DOHH2 (cell line): ENCODE results near the gene TRERF1.

Experiments
- H3F3A ChIP-seq: fragments of 200-600 bp; sonication (generic), shearing (Covaris generic); 2 replicates; pipeline ENCODE4 v1.6.0; 2016; ENCODE audit warnings: antibody characterized with exemption, mild to moderate bottlenecking; ENCODE audit not compliant: control insufficient read depth, insufficient read depth
- H3K27ac ChIP-seq: fragments of 200-600 bp; sonication (generic); 2 replicates; pipeline ENCODE4 v1.5.1; 2014; ENCODE audit warnings: low read depth, mild to moderate bottlenecking, low read length, moderate library complexity
- H3K27me3 ChIP-seq: fragments of 200-600 bp; sonication (generic); 2 replicates; pipeline ENCODE4 v1.6.1; 2014; ENCODE audit warnings: mild to moderate bottlenecking, low read length, mixed read lengths; ENCODE audit not compliant: control insufficient read depth
- H3K36me3 ChIP-seq: fragments of 200-600 bp; sonication (generic); 2 replicates; pipeline ENCODE4 v1.6.1; 2014; ENCODE audit warnings: mild to moderate bottlenecking, low read length, moderate library complexity, mixed read lengths; ENCODE audit not compliant: control insufficient read depth
- H3K4me1 ChIP-seq: fragments of 200-600 bp; sonication (generic); 2 replicates; pipeline ENCODE4 v1.6.1; 2014; ENCODE audit warnings: mild to moderate bottlenecking, low read length, mixed read lengths; ENCODE audit not compliant: control insufficient read depth
- H3K4me2 ChIP-seq: fragments of 200-600 bp; sonication (generic); 2 replicates; pipeline ENCODE4 v1.6.0; 2014; ENCODE audit warnings: mild to moderate bottlenecking, low read length, moderate library complexity
- H3K4me3 ChIP-seq: fragments of 200-600 bp; sonication (generic); 2 replicates; pipeline ENCODE4 v1.5.1; 2014; ENCODE audit warnings: mild to moderate bottlenecking, low read length, mixed read lengths
- H3K79me2 ChIP-seq: fragments of 200-600 bp; sonication (generic); 2 replicates; pipeline ENCODE4 v1.6.1; 2014; ENCODE audit warnings: mild to moderate bottlenecking, low read length, mixed read lengths; ENCODE audit not compliant: control insufficient read depth
- H3K9me2 ChIP-seq: fragments of 200-600 bp; sonication (generic); replicated peaks from 2 replicates; pipeline ENCODE4 v1.6.1; 2014; ENCODE audit warnings: mild to moderate bottlenecking, low read length, mixed read lengths; ENCODE audit not compliant: control insufficient read depth
- H3K9me3 ChIP-seq: fragments of 200-600 bp; sonication (generic); 2 replicates; pipeline ENCODE4 v1.6.1; 2014; ENCODE audit warnings: antibody characterized with exemption, low read length, mixed read lengths; ENCODE audit not compliant: control insufficient read depth, insufficient read depth
- H4K20me1 ChIP-seq: fragments of 200-600 bp; sonication (generic); 2 replicates; pipeline ENCODE4 v1.6.0; 2014; ENCODE audit warnings: low read depth, mild to moderate bottlenecking, antibody characterized with exemption, low read length, moderate library complexity; ENCODE audit not compliant: control insufficient read depth, insufficient read depth
- CTCF ChIP-seq: fragments of 200-600 bp; sonication (generic); IDR thresholded peaks from one replicate; pipeline ENCODE4 v1.5.1; 2014; ENCODE audit warnings: antibody characterized with exemption, mild to moderate bottlenecking, low read depth, low read length; ENCODE audit not compliant: poor library complexity, severe bottlenecking
- EZH2phosphoT487 ChIP-seq: fragments of 200-600 bp; sonication (generic); IDR thresholded peaks from 2 replicates; pipeline ENCODE4 v1.6.1; 2017; ENCODE audit warnings: borderline replicate concordance, mild to moderate bottlenecking, antibody characterized with exemption, low read length, moderate library complexity, mixed read lengths

Gene TRERF1

GRCh38 chr6:42440027-42440426 lies 11.7 kb downstream of the TRERF1 start:
- H3K9me3 ChIP-seq: 0 out of 2 replicates have a peak, but pooled peaks cover 3% of the 10 kb centered on the region
- H4K20me1 ChIP-seq: no peaks in the 10 kb centered on the region
- H3K4me3 ChIP-seq: no peak overlapping the region
- no peaks in the 10 kb centered on the region for H3K27me3 ChIP-seq
- peaks cover 89% of the 10 kb centered on the region for H3K79me2 ChIP-seq
- peaks cover 43% of the 10 kb centered on the region for H3K4me1 ChIP-seq
- H3K36me3 ChIP-seq: peaks cover 21% of the 10 kb centered on the region
- H3K27ac ChIP-seq: no peak overlapping the region
- no peak overlapping the region for H3K4me2 ChIP-seq
- H3F3A ChIP-seq: no peaks in the 10 kb centered on the region
- no peaks in the 10 kb centered on the region for H3K9me2 ChIP-seq
- TF ChIP-seq EZH2phosphoT487 (no peak), CTCF (no peak)

DNA sequence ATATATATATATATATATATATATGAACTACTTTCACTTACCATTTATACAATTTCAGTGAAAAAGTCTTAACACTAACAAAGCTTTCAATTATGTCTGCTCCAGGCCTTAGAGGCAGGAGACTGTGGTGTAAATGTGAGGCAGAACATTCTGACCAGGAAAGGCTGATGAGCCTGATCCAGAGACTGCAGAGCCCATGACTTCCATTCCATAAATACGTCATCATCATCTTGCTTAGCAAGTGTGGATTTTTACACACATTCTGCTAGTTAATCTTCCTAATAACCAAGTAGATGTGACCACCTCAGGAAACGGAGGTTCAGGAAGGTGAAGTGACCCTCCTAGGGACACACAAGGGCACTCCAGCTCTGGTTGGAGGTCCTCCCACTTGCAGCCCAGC lies 14.9 kb downstream of the TRERF1 start:
- TF ChIP-seq EZH2phosphoT487 (no peak), CTCF (no peak)
- Histone ChIP-seq H3F3A (no peaks in the 10 kb centered on the region), H3K4me2 (no peak overlapping the region), H3K79me2 (peaks cover 84% of the 10 kb centered on the region), H3K27ac (no peak overlapping the region), H3K9me2 (no peaks in the 10 kb centered on the region), H3K4me1 (peaks cover 19% of the 10 kb centered on the region), H3K4me3 (no peak overlapping the region), H3K36me3 (peaks cover 29% of the 10 kb centered on the region), H3K9me3 (peaks cover 12% of the 10 kb centered on the region; the same call in 1 of the 2 replicates), H4K20me1 (no peaks in the 10 kb centered on the region), H3K27me3 (no peaks in the 10 kb centered on the region)

DNA sequence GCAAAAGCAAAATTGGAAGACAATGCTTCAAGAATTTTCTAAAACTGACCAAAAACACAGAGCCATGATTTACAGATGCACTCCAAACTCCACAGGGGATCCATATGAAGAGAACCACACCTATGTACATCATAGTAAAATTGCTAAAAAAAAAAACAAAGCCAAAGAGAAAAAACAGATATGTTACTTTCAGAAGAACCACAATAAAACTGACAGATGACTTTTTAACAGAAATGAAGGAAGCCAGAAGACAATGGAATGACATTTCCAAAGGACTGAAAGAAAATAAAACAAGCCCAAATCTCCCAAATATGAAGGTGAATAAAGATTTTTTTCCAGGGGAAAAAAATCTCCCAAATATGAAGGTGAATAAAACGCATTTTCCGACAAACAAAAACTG lies 17.5 kb downstream of the TRERF1 start:
- no peak overlapping the region for H3K4me3 ChIP-seq
- TF ChIP-seq CTCF: no peak
- no peak for TF ChIP-seq EZH2phosphoT487
- H4K20me1 ChIP-seq: no peaks in the 10 kb centered on the region
- no peaks in the 10 kb centered on the region for H3K9me2 ChIP-seq
- peaks cover 32% of the 10 kb centered on the region for H3K36me3 ChIP-seq
- H3K9me3 ChIP-seq: peaks cover 12% of the 10 kb centered on the region; the same call in 1 of the 2 replicates
- H3K27ac ChIP-seq: no peak overlapping the region
- no peaks in the 10 kb centered on the region for H3K27me3 ChIP-seq
- no peak overlapping the region for H3K4me2 ChIP-seq
- no peaks in the 10 kb centered on the region for H3F3A ChIP-seq
- peaks cover 73% of the 10 kb centered on the region for H3K79me2 ChIP-seq
- H3K4me1 ChIP-seq: peaks cover 3% of the 10 kb centered on the region

- Histone ChIP-seq H3K27ac (no peak overlapping the region), H4K20me1 (peaks cover 4% of the 10 kb centered on the region; the same call in 1 of the 2 replicates), H3K4me2 (no peak overlapping the region)
Observed at GRCh38 chr6:42433409-42433808, 18.3 kb downstream of the TRERF1 start.

More at GRCh38 chr6:42433409-42433808, 18.3 kb downstream of the TRERF1 start:
- H3K4me3 ChIP-seq: no peak overlapping the region
- peaks cover 12% of the 10 kb centered on the region; the same call in 1 of the 2 replicates for H3K9me3 ChIP-seq
- H3K79me2 ChIP-seq: peaks cover 72% of the 10 kb centered on the region
- H3K4me1 ChIP-seq: peaks cover 11% of the 10 kb centered on the region
- no peaks in the 10 kb centered on the region for H3K27me3 ChIP-seq
- no peaks in the 10 kb centered on the region for H3F3A ChIP-seq
- TF ChIP-seq CTCF (no peak), EZH2phosphoT487 (no peak)
- no peaks in the 10 kb centered on the region for H3K9me2 ChIP-seq
- H3K36me3 ChIP-seq: peaks cover 37% of the 10 kb centered on the region
